HT-29 (cell line): Measurements from ENCODE around the gene ZIC4. TPM values are rescaled to one million over a fixed set of nuclear protein-coding genes. Genes with fewer than 3 reads are reported as not detected.

ENCODE experiments used
- DNase-seq: peaks from one replicate; pipeline ENCODE4 v3.0.0-alpha.2; 2015; ENCODE audit warnings: low spot score
- total RNA-seq: library from RNA; depleted of rRNA; stranded (reverse); fragments of >200 nt; shearing (Covaris generic); gene quantifications from 2 replicates; pipeline ENCODE4 v1.2.3, GENCODE V29; 2014; rRNA removed

The ZIC4 gene
- total RNA-seq, 1 experiment from 2014 or later = not detected

DNA sequence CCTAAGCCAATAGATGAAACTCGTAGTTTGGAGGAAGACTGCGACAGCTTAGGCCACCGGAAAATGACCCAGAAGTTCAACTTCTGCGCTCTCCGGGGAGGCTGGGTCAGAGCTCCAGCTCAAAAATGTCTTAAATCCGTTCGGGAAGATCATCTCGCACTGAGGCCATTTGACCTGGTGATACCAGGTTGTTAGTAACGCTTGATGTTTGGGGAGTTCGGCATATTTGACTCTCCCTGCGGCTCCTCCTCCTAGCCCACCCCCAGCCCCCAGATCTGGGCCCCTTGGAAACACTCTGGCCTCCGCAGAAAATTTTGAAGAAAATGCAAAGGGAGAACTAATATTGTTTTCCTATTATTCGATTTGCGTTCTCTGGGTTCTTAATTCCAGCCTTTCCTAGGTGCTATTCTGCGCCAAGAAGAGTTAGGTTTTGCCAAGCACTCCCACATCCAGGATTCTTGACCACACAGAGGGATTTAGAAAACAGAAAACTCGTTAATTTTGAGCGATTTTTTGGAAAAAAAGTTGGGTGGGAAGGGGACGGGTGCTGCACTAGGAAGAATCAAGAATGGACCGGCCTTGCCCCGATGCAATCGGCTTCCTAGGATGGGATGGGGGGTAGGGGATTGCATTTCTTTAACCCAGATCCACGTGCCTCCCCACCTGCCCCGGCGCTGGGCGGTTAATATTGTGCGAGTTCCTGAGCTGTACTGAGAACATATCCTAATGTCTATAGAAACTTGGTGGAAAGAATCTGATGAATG lies 50.0 kb downstream of the ZIC4 start:
- DNase-seq = no peak

GRCh38 chr3:147355753-147356090 lies 50.6 kb downstream of the ZIC4 start:
- DNase-seq = no peak

GRCh38 chr3:147355084-147355752 lies 51.1 kb downstream of the ZIC4 start:
- DNase-seq = no peak

- no peak for DNase-seq
These were observed 51.7 kb downstream of the ZIC4 start for GRCh38 chr3:147354623-147355022.

- no peak for DNase-seq
These were observed 55.0 kb downstream of the ZIC4 start for GRCh38 chr3:147351301-147351700.

- DNase-seq = no peak
These were observed 57.4 kb downstream of the ZIC4 start for GRCh38 chr3:147348976-147349375.

GRCh38 chr3:147343926-147344325 lies 62.4 kb downstream of the ZIC4 start:
- no peak for DNase-seq

- no peak for DNase-seq
These were observed 64.6 kb downstream of the ZIC4 start for GRCh38 chr3:147341727-147342126.

- no peak for DNase-seq
These were observed 69.6 kb downstream of the ZIC4 start for GRCh38 chr3:147336543-147337278.

Other genes starting within 250 kb of the ZIC4 start
- gene ZIC1, start 2.8 kb upstream of the ZIC4 start, total RNA-seq = not detected in 2 replicates